DMS79 treated with DMSO at 0.1 percent for 48 hours (cell line): ENCODE data around the gene PRELP.
"Not testable (repeated sequence)": the region's sequence is repeated elsewhere in the genome, so short reads cannot be mapped to it uniquely, and the experiment has no call there.

Experiments used
- DNase-seq: peaks from one replicate; lab custom pipeline; 2025; lab: John Stamatoyannopoulos, UW

Gene PRELP

DNA sequence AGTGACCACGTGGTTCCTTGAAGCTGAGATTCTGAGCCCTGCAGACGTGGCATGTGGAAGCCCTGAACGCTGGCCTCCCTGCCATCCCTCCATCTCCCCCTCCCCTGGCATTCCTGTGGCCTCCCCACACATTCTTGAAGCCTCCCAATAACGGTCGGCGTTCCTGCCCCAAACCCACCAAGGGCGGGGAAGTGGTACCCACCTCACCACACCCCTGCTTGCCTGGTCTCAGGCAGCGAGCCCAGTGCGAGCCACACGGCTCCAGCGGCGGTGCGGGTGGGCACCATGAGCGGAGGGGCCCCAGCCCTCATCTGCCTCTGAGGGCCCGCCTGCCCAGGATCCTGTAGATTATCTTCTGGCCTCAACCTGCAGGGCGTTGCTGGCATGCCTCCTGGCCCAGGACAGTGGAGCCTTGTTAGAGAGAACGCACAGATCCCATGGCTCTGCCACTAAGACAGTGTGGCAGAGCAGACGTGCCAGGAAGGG lies 20.6 kb upstream of the PRELP start:
- DNase-seq = no peak

DNA sequence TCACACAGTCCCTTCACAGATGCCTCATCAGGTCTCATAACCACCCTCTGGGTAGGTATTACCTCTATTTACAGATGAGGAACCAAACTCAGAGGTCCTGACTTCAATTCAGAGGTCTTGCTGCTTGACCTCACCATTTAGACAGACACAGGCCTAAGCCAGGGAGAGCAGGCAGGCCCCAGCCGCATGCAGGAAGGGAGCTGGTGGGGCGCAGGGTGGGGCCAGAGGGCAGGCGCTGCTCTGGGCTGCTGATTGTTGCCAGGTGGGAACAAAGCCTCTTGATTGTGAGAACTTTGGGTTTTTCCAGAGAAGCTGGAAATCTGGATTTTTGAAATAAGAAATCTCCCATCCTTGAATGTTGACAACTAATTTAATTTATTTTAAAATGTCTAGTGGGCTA lies 19.9 kb upstream of the PRELP start:
- DNase-seq = no peak

DNA sequence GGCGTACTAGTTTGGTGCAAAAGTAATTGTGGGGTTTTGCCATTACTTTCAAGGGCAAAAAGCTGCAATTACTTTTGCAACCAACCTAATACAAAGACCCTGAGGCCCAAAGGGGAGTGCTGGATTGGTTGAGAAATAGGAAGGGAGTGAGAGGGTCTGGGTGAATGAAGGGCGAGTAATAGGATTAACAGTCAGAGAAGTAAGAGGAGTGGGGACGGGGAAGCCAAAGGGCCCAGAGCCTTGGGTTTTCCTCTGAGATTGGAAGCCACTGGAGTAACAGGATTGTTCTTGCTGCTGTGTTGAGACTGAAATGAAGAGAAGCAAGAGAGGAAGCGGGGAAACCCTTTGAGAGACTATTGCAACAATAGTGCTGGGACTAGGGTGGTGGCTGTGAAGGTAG lies 19.0 kb upstream of the PRELP start:
- no peak for DNase-seq

DNA sequence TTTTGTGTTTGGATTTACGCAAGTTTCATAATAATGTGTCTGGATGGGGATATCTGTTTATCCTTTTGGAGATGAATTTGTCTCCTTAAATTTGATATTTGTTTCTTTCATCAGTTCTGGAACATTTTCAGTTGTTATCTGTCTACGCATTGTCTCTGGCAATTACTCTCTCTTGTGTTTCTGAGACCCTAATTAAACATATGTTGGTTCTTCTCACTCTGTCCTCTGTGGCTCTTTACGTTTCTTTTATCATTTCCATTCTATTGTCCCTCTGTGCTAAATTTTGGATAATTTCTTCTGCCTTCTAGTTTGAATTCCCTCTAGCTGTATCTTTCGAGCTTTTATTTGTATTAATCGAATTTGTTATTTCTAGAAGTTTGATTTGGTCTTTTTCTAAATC lies 17.5 kb upstream of the PRELP start:
- DNase-seq = no peak

GRCh38 chr1:203459671-203460201 lies 15.9 kb upstream of the PRELP start:
- DNase-seq = no peak

DNA sequence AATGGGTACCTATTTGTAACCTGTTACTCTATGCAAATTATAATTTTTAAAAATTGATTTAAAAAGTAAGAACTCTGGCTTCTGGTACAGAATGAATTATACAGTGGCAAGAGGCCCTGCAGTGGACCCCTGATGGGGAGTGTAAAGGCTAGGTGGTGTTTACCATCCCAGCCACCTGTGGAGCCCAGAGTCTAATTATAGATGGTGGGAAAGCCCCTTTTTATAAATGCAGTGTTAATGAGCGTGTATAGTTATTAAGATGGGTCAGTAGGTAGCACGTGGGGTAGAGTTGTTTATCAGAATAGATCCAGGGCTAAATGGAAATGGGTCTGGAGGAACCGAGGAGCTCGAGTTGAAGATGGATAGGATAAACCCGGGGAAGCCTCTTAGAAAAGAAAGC lies 13.9 kb upstream of the PRELP start:
- DNase-seq = no peak

- DNase-seq = no peak
These were observed 13.5 kb upstream of the PRELP start for GRCh38 chr1:203462143-203462542.

GRCh38 chr1:203462878-203463277 lies 12.7 kb upstream of the PRELP start:
- DNase-seq = no peak

- no peak for DNase-seq
These were observed 12.0 kb upstream of the PRELP start for GRCh38 chr1:203463469-203464062.

DNA sequence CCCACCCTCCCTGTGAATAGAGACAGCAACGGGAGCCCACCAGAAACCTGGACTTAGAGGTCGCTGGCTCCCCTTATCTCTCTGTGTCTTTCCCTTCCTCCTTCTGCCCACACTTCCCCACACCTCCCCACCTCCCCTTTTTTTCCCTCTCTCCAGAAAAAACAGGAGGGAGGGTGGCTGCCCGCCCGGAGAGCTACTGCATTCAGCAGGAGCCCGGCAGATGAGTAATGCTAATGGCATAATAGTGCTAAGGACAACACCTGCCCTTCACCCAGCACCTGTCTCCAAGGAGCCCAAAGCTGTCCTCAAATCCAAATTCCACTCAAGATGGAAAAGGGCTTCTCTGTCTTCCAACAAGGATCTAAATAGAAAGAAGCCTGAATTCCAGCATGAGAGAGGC lies 11.4 kb upstream of the PRELP start:
- no peak for DNase-seq

GRCh38 chr1:203464743-203465142 lies 10.9 kb upstream of the PRELP start:
- no peak for DNase-seq

GRCh38 chr1:203465146-203465798 lies 10.3 kb upstream of the PRELP start:
- no peak for DNase-seq

- DNase-seq = no peak
These were observed 9.7 kb upstream of the PRELP start for GRCh38 chr1:203465948-203466347.

GRCh38 chr1:203466906-203467549 lies 8.6 kb upstream of the PRELP start:
- DNase-seq = not testable (repeated sequence)

- DNase-seq = no peak
These were observed 8.1 kb upstream of the PRELP start for GRCh38 chr1:203467550-203467921.

DNA sequence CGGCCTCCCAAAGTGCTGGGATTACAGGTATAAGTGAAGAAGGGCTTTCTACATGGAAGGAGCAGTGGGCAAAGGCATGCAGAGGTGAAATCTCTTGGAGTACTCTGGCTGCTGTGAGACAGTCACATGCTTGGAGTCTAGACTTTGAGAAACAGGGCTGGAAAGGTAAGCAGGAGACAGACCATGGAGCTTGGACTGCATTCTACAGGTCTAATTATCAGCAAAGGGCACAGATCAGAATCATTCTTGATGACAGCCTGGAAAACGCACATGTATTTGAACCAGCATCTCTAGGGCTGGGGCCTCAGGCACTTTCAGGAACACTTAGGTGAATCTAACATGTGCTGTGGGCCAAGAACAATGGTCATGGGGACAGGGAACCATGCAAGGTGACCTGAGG lies 7.3 kb upstream of the PRELP start:
- DNase-seq = no peak

DNA sequence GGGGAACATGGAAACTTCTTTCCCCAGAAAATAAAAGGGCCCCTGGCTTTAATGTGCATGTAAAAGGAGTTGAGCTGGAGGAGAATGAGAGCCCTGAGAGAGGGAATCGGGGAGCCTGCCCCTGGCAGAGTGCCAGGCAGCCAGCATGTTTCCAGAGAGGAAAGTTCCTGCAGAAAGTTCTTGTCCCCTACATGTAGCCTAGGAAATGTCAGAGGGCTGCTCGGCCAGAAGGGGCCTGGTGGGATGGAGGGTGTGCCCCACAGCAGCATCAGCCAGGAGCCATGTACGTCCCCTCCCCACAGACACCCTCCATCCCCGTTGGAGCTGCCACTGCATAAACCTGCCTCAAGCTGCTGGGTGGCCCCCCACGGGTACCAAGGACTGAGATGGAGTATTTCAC lies 5.4 kb upstream of the PRELP start:
- DNase-seq = no peak

- no peak for DNase-seq
These were observed 3.8 kb upstream of the PRELP start for GRCh38 chr1:203471841-203472240.

DNA sequence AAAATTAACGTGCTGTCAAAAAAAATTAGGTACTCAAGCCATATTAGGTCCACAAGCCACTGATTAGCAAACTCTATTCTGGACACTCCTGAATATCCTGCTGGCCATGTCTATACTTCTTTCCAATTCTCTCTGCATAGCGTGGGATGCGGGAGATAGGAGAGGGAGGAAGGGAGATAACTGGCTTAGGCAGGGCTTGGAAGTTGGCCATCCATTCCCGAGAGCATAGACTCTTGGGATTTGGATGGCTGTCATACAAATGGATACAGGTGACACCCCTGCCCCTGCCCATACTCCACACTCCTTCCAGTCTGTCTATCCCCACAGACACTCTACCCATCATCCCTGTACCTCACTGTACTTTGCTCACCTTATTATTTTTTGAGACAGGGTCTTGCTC lies 2.3 kb upstream of the PRELP start:
- DNase-seq = no peak

DNA sequence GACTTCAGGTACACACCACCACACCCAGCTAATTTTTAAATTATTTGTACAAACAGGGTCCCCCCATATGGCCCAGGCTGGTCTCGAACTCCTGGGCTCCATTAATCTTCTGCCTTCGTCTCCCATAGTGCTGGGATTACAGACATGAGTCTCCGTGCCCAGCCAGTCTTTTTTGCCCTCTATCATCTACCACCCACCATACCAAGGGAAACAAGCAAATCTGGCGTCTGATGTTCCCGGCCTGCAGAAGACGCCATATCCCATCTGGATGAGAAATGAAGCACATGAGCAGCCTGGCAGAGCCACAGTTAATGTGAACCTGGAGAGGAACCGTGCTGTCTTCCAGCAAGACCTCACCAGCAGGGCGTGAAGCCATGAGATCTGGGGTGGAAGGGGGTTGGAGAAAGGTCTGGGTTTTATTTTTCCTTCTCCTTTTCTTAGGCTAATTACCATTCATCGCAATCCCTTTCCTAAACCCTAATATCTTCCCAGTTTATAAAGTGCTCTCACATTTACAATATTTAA lies 1.8 kb upstream of the PRELP start:
- DNase-seq = no peak

DNA sequence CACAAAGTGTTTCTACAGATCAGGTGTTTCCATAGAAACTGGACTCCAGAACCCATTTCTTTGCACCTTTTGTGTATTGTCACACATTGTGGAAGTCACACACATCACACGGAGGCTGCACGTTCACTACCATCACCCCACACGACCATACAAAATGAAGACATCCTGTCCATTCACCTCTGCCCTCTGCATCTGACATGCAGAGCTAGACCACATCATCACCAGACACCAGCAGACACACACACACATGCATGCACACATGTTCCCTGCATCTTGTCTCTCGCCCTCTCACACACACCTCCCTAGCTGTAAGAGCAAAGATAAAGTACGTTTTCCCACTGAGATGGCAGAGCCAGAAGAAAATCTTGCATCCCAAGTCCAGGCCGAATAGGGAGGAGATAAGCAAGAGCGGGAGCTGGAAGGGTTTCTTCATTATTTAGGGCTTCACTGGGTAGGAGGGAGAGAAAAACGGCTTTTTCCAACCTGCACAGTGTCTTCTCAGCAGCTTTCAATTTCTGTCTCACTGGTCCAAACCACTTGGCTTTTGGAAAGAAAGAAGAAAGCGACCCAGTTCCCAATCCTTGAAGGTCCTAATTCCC lies 709 bp downstream of the PRELP start:
- no peak for DNase-seq

DNA sequence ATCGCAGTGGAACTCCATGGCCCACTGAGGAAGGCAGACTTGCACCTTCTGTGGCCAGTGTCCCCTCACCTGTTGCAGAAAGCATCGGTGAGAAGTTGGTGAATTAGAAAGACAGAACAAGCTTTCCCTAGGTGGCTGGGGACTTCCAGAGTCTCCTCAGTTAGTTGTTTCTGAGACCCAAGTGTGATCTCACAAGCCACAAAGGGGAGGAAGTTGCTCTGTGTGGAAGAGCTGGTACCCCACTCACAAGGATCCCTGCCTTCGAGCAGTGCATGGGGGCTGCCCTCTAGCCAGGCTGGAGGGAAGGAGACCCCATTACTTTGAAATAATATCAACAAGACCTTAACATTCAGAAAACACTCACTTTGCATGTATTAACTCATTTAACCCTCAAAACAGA lies 2.1 kb downstream of the PRELP start:
- no peak for DNase-seq

DNA sequence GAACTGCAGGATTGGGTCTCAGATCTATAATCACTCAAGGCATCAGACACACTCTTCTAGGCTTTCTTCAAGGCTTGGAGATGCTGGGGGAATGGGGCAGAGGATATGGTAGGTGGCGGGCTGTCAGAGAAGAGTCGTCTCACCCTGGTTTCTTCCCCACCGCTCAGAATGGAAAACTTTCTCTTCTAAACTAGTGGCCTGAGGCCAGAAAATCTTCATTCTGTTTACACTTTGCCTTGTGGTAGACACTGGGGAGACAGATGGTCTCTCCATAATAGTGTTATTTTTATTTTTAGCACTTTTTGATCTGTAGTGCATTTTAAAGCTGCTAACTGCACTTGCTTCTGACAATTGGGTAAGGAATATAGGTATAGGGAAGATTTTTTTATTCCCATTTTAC lies 2.6 kb downstream of the PRELP start:
- no peak for DNase-seq
